Astrocyte (in vitro differentiated cells and primary cell): ENCODE measurements around the gene GABRA4. TPM values are rescaled to one million over a fixed set of nuclear protein-coding genes. Genes with fewer than 3 reads are reported as not detected.

Experiments
- DNase-seq: peaks from one replicate; pipeline ENCODE4 v3.0.0-alpha.2; 2010; ENCODE audit warnings: low read depth
- FAIRE-seq: peaks from 2 replicates; lab custom pipeline; 2011; peaks lifted over from hg19 to GRCh38; lab: Jason Lieb, UNC
- H2AFZ ChIP-seq: 2 replicates; pipeline ENCODE4 v1.6.0; 2012; ENCODE audit warnings: low read depth, low read length, inconsistent platforms
- H3K27ac ChIP-seq: 2 replicates; pipeline ENCODE4 v1.5.1; 2011; ENCODE audit warnings: low read depth, low read length, inconsistent platforms
- H3K27me3 ChIP-seq: 2 replicates; pipeline ENCODE4 v1.6.0; 2011; ENCODE audit warnings: low read length, inconsistent platforms; ENCODE audit not compliant: insufficient read depth
- H3K36me3 ChIP-seq: 2 replicates; pipeline ENCODE4 v1.5.1; 2011; ENCODE audit warnings: low read length, inconsistent platforms; ENCODE audit not compliant: insufficient read depth
- H3K4me1 ChIP-seq: 2 replicates; pipeline ENCODE4 v1.5.1; 2011; ENCODE audit warnings: low read length, inconsistent platforms; ENCODE audit not compliant: insufficient read depth
- H3K4me2 ChIP-seq: 2 replicates; pipeline ENCODE4 v1.6.0; 2012; ENCODE audit warnings: low read length, inconsistent platforms
- H3K4me3 ChIP-seq: 2 replicates; pipeline ENCODE4 v1.5.1; 2011; ENCODE audit warnings: low read depth, mild to moderate bottlenecking, low read length, inconsistent platforms; ENCODE audit not compliant: insufficient read depth
- H3K79me2 ChIP-seq: 2 replicates; pipeline ENCODE4 v1.6.0; 2012; ENCODE audit warnings: mild to moderate bottlenecking, low read length, inconsistent platforms; ENCODE audit not compliant: insufficient read depth
- H3K9ac ChIP-seq: 2 replicates; pipeline ENCODE4 v1.6.0; 2012; ENCODE audit warnings: mild to moderate bottlenecking, low read length, inconsistent platforms
- H3K9me3 ChIP-seq: 2 replicates; pipeline ENCODE4 v1.5.1; 2012; ENCODE audit warnings: low read depth, mild to moderate bottlenecking, low read length, inconsistent platforms; ENCODE audit not compliant: insufficient read depth
- H4K20me1 ChIP-seq: 2 replicates; pipeline ENCODE4 v1.6.0; 2012; ENCODE audit warnings: low read length, inconsistent platforms; ENCODE audit not compliant: insufficient read depth
- H3K27ac Mint-ChIP-seq: one replicate; pipeline ENCODE4 v1.8.0; 2021; ENCODE audit warnings: mild to moderate bottlenecking, mixed read lengths; ENCODE audit not compliant: unreplicated experiment
- H3K27me3 Mint-ChIP-seq: one replicate; pipeline ENCODE4 v1.8.0; 2021; ENCODE audit warnings: low read depth, mixed read lengths; ENCODE audit not compliant: unreplicated experiment
- H3K36me3 Mint-ChIP-seq: one replicate; pipeline ENCODE4 v1.8.0; 2021; ENCODE audit warnings: low read depth, mixed read lengths; ENCODE audit not compliant: unreplicated experiment
- H3K4me1 Mint-ChIP-seq: one replicate; pipeline ENCODE4 v1.8.0; 2021; ENCODE audit warnings: low read depth, mixed read lengths; ENCODE audit not compliant: unreplicated experiment
- H3K4me3 Mint-ChIP-seq: one replicate; pipeline ENCODE4 v1.8.0; 2021; ENCODE audit warnings: mild to moderate bottlenecking, moderate library complexity, mixed read lengths; ENCODE audit not compliant: unreplicated experiment
- H3K9me3 Mint-ChIP-seq: one replicate; pipeline ENCODE4 v1.8.0; 2021; ENCODE audit warnings: mild to moderate bottlenecking, mixed read lengths; ENCODE audit not compliant: unreplicated experiment
- EZH2 ChIP-seq: IDR thresholded peaks from 2 replicates; pipeline ENCODE4 v1.6.1; 2012; ENCODE audit warnings: mild to moderate bottlenecking, low read length, inconsistent platforms; ENCODE audit not compliant: insufficient read depth
- total RNA-seq: library from RNA; stranded (reverse); gene quantifications from 2 replicates; pipeline ENCODE4 v1.2.1, GENCODE V29; 2021
- TF ChIP-seq, protein P1 (sequence below): IDR thresholded peaks from 2 replicates; pipeline ENCODE4 v1.5.1; 2011; ENCODE audit warnings: low read depth, mild to moderate bottlenecking, inconsistent platforms, low read length, moderate library complexity; ENCODE audit not compliant: insufficient read depth

GABRA4 gene
- total RNA-seq, 1 donor from 2014 or later: not detected

DNA sequence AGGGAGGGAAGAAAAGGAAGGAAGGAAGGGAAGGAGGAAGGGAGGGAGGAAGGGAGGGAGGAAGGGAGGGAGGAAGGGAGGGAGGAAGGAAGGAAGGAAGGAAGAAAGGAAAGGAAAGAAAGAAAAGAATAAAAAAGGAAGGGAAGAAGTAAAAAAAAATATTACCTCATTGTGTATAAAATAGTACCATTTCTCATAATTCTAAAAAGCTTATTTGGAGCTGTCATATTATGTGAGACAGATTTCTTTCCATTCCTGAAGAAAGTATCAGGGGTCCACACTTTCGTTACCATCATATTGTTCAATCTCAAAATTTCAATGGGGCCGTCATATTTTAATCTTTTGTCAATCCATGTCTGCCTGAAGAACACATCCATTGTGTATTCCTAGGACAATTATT, 16.1 kb downstream of the GABRA4 start:
- Histone ChIP-seq H3K9me3 (no peaks in the 10 kb centered on the region), H3K27ac (no peak overlapping the region), H3K79me2 (no peaks in the 10 kb centered on the region), H3K4me3 (no peak overlapping the region), H4K20me1 (no peaks in the 10 kb centered on the region), H3K4me2 (no peak overlapping the region), H3K27me3 (no peaks in the 10 kb centered on the region), H3K9ac (no peak overlapping the region), H2AFZ (no peak overlapping the region), H3K36me3 (no peaks in the 10 kb centered on the region), H3K4me1 (no peaks in the 10 kb centered on the region)
- no peak for TF ChIP-seq EZH2
- TF ChIP-seq, protein P1, sequence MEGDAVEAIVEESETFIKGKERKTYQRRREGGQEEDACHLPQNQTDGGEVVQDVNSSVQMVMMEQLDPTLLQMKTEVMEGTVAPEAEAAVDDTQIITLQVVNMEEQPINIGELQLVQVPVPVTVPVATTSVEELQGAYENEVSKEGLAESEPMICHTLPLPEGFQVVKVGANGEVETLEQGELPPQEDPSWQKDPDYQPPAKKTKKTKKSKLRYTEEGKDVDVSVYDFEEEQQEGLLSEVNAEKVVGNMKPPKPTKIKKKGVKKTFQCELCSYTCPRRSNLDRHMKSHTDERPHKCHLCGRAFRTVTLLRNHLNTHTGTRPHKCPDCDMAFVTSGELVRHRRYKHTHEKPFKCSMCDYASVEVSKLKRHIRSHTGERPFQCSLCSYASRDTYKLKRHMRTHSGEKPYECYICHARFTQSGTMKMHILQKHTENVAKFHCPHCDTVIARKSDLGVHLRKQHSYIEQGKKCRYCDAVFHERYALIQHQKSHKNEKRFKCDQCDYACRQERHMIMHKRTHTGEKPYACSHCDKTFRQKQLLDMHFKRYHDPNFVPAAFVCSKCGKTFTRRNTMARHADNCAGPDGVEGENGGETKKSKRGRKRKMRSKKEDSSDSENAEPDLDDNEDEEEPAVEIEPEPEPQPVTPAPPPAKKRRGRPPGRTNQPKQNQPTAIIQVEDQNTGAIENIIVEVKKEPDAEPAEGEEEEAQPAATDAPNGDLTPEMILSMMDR: no peak
- no peak overlapping the region for H3K27ac Mint-ChIP-seq
- no peaks in the 10 kb centered on the region for H3K9me3 Mint-ChIP-seq
- DNase-seq (no peak), FAIRE-seq (no peak)
- no peak overlapping the region for H3K4me3 Mint-ChIP-seq
- H3K36me3 Mint-ChIP-seq: no peaks in the 10 kb centered on the region
- no peaks in the 10 kb centered on the region for H3K27me3 Mint-ChIP-seq
- H3K4me1 Mint-ChIP-seq: no peaks in the 10 kb centered on the region

- Mint-ChIP-seq H3K27ac (no peak overlapping the region), H3K36me3 (no peaks in the 10 kb centered on the region), H3K9me3 (no peaks in the 10 kb centered on the region), H3K4me3 (no peak overlapping the region), H3K27me3 (no peaks in the 10 kb centered on the region), H3K4me1 (no peaks in the 10 kb centered on the region)
- Histone ChIP-seq H3K9me3 (no peaks in the 10 kb centered on the region), H3K27ac (no peak overlapping the region), H3K79me2 (no peaks in the 10 kb centered on the region), H3K4me3 (no peak overlapping the region), H3K36me3 (no peaks in the 10 kb centered on the region), H3K4me2 (no peak overlapping the region), H2AFZ (no peak overlapping the region), H3K27me3 (no peaks in the 10 kb centered on the region), H3K9ac (no peak overlapping the region), H3K4me1 (no peaks in the 10 kb centered on the region), H4K20me1 (no peaks in the 10 kb centered on the region)
- FAIRE-seq (no peak), DNase-seq (no peak)
- TF ChIP-seq, protein P1: no peak
- no peak for TF ChIP-seq EZH2
Measured at GRCh38 chr4:46975812-46976553, 17.4 kb downstream of the GABRA4 start.

- FAIRE-seq: no peak
- Mint-ChIP-seq H3K4me3 (no peak overlapping the region), H3K4me1 (no peaks in the 10 kb centered on the region), H3K27me3 (no peaks in the 10 kb centered on the region), H3K9me3 (no peaks in the 10 kb centered on the region), H3K36me3 (no peaks in the 10 kb centered on the region), H3K27ac (no peak overlapping the region)
- no peaks in the 10 kb centered on the region for H3K36me3 ChIP-seq
- H3K27me3 ChIP-seq: no peaks in the 10 kb centered on the region
- no peak overlapping the region for H3K4me3 ChIP-seq
- no peaks in the 10 kb centered on the region for H3K9me3 ChIP-seq
- H3K4me1 ChIP-seq: no peaks in the 10 kb centered on the region
- no peak overlapping the region for H3K4me2 ChIP-seq
- H3K79me2 ChIP-seq: no peaks in the 10 kb centered on the region
- H2AFZ ChIP-seq: no peak overlapping the region
- no peak for DNase-seq
- no peak for TF ChIP-seq EZH2
- TF ChIP-seq, protein P1: no peak
- H4K20me1 ChIP-seq: no peaks in the 10 kb centered on the region
- H3K27ac ChIP-seq: no peak overlapping the region
- no peak overlapping the region for H3K9ac ChIP-seq
Measured at GRCh38 chr4:46974891-46975543, 18.4 kb downstream of the GABRA4 start.
